Epidermal melanocyte (primary cell): ENCODE data around the gene PAF1.

ENCODE experiments used
- DNase-seq: peaks from one replicate; pipeline ENCODE4 v3.0.0; 2011; ENCODE audit warnings: low spot score; ENCODE audit not compliant: insufficient read length

The PAF1 gene

GRCh38 chr19:39390751-39391437 is at the start of gene PAF1, which contains the start of gene MED29:
PAF1 (minus strand) TSS chr19:39391106; CDS start chr19:39390864, 242 bp downstream.
MED29 (plus strand) TSS chr19:39391378; CDS start chr19:39391423, 45 bp downstream.
- peak; percentile 99 for DNase-seq

DNA sequence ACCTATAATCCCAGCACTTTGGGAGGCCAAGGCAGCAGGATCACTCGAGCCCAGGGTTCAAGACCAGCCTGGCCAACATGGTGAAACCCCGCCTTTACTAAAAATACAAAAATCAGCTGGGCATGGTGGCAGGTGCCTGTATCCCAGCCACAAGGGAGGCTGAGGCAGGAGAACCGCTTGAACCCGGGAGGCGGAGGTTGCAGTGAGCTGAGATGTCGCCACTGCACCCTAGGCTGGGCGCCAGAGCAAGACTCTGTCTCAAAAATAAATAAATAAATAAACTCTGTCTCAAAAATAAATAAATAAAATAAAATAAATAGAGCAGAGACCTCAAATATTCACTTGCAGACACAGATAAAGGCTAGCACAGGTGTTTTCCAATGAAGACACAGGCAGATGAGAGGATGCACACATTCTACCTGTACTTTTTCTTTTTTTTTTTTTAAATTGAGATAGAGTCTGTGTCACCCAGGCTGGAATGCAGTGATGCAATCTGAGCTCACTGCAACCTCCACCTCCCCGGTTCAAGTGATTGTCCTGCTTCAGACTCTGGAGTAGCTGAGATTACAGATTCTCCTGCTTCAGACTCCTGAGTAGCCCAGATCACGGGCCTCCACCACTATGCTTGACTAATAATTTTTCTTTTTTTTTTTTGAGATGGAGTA is 47.5 kb upstream of the PAF1 start:
- no peak for DNase-seq

DNA sequence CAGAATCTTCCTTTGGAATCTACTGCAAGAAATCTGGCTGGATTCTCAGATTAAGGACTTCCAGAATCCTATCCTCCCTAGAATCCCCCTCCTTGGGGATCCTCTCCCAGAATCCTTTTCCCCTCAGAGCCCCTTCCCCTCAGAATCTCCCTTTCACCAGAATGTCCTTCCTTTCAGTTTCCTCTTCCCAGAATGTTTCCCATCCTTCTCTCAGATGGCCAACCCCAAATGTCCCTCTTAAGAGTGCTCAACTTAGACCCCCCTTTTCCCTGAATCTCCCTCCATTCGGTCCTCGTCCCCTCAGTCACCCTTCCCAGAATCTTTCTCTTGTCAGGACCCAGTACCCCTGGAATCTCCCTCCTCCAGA is 45.4 kb upstream of the PAF1 start:
- DNase-seq, result no peak

DNA sequence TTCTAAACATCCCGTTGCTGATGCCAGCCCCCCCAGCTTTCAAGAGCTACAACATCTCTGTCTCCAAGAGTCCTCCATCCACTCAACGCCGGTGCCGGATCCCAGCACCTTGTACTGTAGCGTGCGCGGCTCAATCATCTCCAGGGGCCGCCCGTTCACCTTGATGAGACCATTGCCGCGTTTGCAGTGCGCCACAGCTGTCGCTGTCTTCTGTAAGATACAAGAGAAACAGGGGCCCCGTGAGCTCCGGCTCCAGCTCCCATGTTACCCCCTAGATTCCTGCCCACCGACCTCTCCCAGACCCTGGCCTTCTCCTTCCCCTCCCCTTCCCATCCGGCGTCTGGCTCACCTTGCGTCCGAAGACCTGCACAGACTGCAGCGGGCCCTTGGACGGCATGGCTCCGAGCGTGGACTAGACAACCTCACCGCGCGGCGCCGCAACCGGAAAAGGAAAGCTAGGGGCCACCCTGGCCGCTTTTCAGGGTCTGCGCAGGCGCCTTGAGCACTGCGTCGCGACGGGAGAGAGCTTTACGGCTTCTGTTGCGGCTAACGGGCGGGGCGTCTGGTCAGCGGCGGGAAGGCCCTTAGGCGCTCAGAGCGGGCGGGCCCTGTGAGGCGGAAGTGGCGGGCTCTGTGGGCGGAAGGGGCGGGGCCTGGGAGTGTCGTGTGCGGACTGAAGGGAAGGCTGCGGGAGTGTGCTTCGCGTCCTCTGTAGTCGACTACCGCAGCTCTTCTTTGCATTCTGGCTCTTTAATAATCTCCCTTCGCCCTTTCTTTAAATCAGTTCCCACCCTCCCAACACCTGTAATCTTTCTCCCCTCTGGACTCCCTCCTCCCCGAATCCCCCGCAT is 44.8 kb upstream of the PAF1 start, which contains the start of gene RPS16:
RPS16 (minus strand) TSS at position 451 of the 851 bp plus-strand sequence; CDS start at position 397, 54 bp downstream.
- peak; percentile 85 for DNase-seq

DNA sequence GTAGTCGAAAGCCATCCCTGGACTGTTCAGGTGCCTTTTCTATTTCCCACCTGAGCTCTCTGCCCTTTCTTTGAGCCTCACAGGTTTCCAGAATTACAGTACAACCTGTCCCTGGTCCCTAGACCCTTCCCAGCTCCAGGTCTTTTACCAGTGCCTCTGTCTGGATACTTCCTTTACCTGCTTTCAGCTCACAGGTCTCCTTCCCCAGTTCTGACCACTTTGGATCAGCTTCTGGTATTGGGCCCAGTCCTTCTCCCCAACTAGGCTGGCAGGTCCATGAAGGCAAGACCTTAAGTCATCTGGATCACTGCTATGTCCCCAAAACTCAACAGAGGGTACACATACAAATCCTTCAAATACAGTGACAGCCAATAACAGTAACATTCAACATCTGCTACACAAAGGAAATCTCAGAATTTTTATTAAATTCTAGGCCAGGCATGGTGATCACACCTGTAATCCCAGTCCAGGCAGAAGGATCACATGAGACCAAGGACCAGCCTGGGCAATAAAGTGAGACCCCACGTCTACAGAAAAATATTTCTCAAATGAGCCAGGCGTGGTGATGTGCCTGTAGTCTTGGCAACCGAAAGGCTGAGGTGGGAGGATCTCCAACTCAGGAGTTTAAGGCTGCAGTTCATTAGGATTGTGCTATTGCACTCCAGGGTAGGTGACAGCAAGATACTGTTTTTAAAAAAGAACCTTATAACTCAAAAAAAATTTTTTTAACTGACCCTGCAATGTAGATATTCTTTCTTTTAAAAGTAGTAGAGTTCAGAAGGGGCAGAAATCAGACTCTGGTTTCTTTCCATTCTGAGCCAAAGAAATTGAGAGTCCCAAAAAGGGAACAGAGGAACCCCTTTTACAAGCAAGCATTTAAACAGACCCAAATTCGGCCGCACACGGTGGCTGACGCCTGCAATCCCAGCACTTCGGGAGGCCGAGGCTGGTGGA is 43.5 kb upstream of the PAF1 start:
- no peak for DNase-seq

- DNase-seq, result no peak
Observed at GRCh38 chr19:39433480-39434079, 42.7 kb upstream of the PAF1 start.

GRCh38 chr19:39432677-39433025 is 41.7 kb upstream of the PAF1 start:
- no peak for DNase-seq

- no peak for DNase-seq
Observed at GRCh38 chr19:39430675-39431593, 40.0 kb upstream of the PAF1 start.

- peak; percentile 75 for DNase-seq
Observed at GRCh38 chr19:39428283-39429112, 37.6 kb upstream of the PAF1 start.

DNA sequence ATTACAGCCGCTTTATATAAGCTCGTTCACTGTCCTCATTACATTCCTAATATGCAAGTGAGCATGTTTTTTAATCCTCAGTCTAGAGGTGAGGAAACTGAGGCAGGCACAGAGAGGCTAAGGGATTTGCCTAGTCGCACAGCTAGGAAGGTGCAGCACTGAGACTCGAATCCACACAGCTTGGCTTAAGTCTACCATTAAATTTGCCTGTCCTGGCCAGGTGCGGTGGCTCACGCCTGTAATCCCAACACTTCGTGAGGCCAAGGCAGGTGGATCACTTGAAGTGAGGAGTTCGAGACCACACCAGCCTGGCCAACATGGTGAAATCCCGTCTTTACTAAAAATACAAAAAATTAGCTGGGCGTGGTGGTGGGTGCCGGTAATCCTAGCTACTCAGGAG is 36.8 kb upstream of the PAF1 start:
- DNase-seq, result no peak

DNA sequence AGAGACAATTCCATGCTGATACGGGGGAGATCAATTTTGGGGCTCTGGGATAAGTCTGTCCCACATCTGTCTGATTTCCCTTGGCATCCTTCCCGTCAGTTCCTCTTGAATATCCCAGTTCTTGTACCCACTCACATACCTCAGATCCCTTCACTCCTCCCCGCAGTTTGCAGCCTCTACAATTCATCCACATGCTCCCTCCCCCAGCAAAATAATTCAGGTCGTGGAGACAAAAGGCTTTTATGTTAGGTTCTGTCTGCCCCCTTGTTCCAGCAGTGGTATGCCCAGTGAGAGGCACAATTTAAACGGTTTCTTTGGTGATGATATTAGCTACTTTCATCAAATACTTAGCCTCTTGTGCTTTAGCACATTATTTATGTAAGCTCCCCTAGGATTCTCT is 35.3 kb upstream of the PAF1 start:
- no peak for DNase-seq

DNA sequence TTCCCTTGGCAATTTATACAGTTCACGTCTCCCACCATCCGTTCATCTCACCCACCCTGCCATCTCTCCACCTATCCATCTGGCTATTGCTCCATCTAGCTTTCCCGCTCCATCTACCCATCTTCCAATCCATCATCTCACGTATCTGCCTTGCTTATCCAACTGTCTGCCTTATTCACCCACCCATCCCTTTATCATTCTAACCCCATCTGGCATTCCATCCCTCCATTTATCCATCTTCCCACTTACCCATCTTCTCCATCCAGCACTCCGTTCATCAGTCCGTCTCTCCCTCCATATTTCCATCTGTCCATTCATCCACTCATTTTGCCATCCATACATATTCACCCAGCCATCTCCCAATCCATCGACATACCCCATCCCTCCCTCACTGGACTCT is 34.8 kb upstream of the PAF1 start:
- no peak for DNase-seq

DNA sequence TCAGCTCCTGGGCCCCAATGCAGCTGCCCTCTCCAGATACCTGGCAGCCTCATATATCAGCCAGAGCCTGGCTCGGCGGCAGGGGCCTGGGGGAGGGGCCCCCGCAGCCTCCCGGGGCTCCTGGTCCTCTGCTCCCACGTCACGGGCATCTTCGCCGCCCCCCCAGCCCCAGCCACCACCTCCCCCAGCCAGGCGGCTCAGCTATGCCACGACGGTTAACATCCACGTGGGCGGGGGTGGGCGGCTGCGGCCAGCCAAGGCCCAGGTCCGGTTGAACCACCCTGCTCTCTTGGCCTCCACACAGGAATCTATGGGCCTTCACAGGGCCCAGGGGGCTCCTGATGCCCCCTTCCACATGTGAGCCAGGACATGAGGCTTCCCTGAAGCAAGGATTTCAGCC is 34.0 kb upstream of the PAF1 start:
- no peak for DNase-seq

DNA sequence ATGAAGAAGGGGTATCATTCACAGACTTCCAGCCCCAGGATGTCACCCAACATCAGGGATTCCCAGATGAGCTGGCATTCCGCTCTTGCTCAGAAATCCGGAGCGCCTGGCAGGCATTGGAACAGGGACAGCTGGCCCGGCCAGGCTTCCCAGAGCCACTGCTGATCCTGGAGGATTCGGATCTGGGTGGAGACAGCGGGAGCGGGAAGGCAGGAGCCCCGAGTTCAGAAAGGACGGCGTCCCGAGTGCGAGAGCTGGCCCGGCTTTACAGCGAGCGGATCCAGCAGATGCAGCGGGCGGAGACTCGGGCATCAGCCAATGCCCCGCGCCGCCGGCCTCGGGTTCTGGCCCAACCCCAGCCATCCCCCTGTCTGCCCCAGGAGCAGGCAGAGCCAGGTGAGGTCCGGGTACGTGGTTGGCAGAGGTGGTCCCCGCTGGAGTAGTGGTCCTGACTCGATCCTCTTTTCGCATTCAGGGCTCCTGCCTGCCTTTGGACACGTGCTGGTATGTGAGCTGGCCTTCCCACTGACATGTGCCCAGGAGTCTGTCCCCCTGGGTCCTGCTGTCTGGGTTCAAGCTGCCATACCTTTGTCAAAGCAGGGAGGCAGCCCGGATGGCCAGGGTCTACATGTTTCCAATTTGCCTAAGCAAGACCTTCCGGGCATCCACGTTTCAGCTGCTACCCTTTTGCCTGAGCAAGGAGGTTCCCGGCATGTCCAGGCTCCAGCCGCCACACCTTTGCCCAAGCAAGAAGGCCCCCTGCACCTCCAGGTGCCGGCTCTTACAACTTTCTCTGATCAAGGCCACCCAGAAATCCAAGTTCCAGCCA is 32.6 kb upstream of the PAF1 start:
- DNase-seq, result no peak

- DNase-seq, result no peak
Observed at GRCh38 chr19:39422020-39422419, 31.1 kb upstream of the PAF1 start.

- no peak for DNase-seq
Observed at GRCh38 chr19:39420769-39421168, 29.9 kb upstream of the PAF1 start.

- no peak for DNase-seq
Observed at GRCh38 chr19:39419003-39419402, 28.1 kb upstream of the PAF1 start.
